Ramos (cell line): ENCODE measurements around the gene MEOX1.

Experiments used
- in situ Hi-C: fragments of 300-500 bp; cut with MboI; formaldehyde crosslinking; loops from one replicate; pipeline ENCODE4 v1.14.3; 2022; ENCODE audit warnings: low sequenced_read_pairs; ENCODE audit not compliant: unreplicated experiment

The MEOX1 gene

GRCh38 chr17:43660816-43661493, 767 bp downstream of the MEOX1 start:
- in situ Hi-C loops, result no loop called here

- in situ Hi-C loops, result no loop called here
These were observed 1.7 kb downstream of the MEOX1 start for GRCh38 chr17:43659823-43660617.

GRCh38 chr17:43658900-43659299, 2.8 kb downstream of the MEOX1 start:
- in situ Hi-C loops, result no loop called here

- in situ Hi-C loops, result no loop called here
These were observed 5.9 kb downstream of the MEOX1 start for GRCh38 chr17:43655693-43656255.

GRCh38 chr17:43652124-43652480, 9.6 kb downstream of the MEOX1 start:
- in situ Hi-C loops, result no loop called here

- in situ Hi-C loops, result no loop called here
These were observed 11.3 kb downstream of the MEOX1 start for GRCh38 chr17:43650471-43650870.

- in situ Hi-C loops, result no loop called here
These were observed 12.8 kb downstream of the MEOX1 start for GRCh38 chr17:43648916-43649315.

GRCh38 chr17:43645765-43646481, 15.8 kb downstream of the MEOX1 start:
- in situ Hi-C loops, result no loop called here

GRCh38 chr17:43645450-43645764, 16.3 kb downstream of the MEOX1 start:
- in situ Hi-C loops, result no loop called here

GRCh38 chr17:43644081-43644480, 17.6 kb downstream of the MEOX1 start:
- in situ Hi-C loops, result no loop called here

GRCh38 chr17:43641416-43641815, 20.3 kb downstream of the MEOX1 start:
- in situ Hi-C loops, result no loop called here

GRCh38 chr17:43640491-43641252, 21.1 kb downstream of the MEOX1 start:
- in situ Hi-C loops, result no loop called here

GRCh38 chr17:43637563-43638323, 24.0 kb downstream of the MEOX1 start:
- in situ Hi-C loops, result no loop called here

GRCh38 chr17:43636426-43636825, 25.3 kb downstream of the MEOX1 start:
- in situ Hi-C loops, result no loop called here

- in situ Hi-C loops, result no loop called here
These were observed 27.1 kb downstream of the MEOX1 start for GRCh38 chr17:43634591-43635125.

- in situ Hi-C loops, result no loop called here
These were observed 29.5 kb downstream of the MEOX1 start for GRCh38 chr17:43632221-43632620.

- in situ Hi-C loops, result no loop called here
These were observed 30.3 kb downstream of the MEOX1 start for GRCh38 chr17:43631429-43631828.

- in situ Hi-C loops, result no loop called here
These were observed 33.6 kb downstream of the MEOX1 start for GRCh38 chr17:43628089-43628650.

- in situ Hi-C loops, result no loop called here
These were observed 34.1 kb downstream of the MEOX1 start for GRCh38 chr17:43627653-43628052.
